Measurements from ENCODE around the gene SVOPL. TPM values are rescaled to one million over a fixed set of nuclear protein-coding genes. Genes with fewer than 3 reads are reported as not detected.

SVOPL gene
- polyA plus RNA-seq, 3 donors: not detected

GRCh38 chr7:138663725-138664710, 37.1 kb downstream of the SVOPL start:
- intact Hi-C loops (cut with micrococcal nuclease): no loop called here
- Histone ChIP-seq H3K27ac (ENCODE audit: low read depth in 1 of 2, low read length in 2 of 2) (no peak overlapping the region), H3K36me3 (replicated peaks in 1 of 2; ENCODE audit: control insufficient read depth in 1 of 2, insufficient read depth in 2 of 2, low read length in 2 of 2) (no peaks in the 10 kb centered on the region), H3K4me2 (replicated peaks; ENCODE audit: extremely low read depth, low read length, poor library complexity, severe bottlenecking) (peak overlapping the region; percentile 96), H4K20me1 (ENCODE audit: insufficient read depth, low read length) (no peaks in the 10 kb centered on the region), H3K9me3 (replicated peaks in 1 of 2; ENCODE audit: control insufficient read depth in 1 of 2, insufficient read depth in 1 of 2, low read length in 2 of 2) (peaks cover 0 to 5% of the 10 kb centered on the region in 2 donors), H3K9ac (ENCODE audit: insufficient read depth, low read length, poor library complexity, severe bottlenecking) (peak overlapping the region; percentile 66), H3K4me1 (ENCODE audit: control insufficient read depth in 1 of 2, insufficient read depth in 2 of 2, low read length in 2 of 2) (peaks cover 4 to 7% of the 10 kb centered on the region in 2 donors), H3K4me3 (replicated peaks in 1 of 3; ENCODE audit: low read depth in 2 of 3, low read length in 3 of 3) (peak overlapping the region; percentile 50 to 80 (median 58)), H2AFZ (ENCODE audit: insufficient read depth, low read depth, low read length, poor library complexity, severe bottlenecking) (peak overlapping the region; percentile 77), H3K27me3 (ENCODE audit: control insufficient read depth in 2 of 2, insufficient read depth in 2 of 2, low read length in 2 of 2) (no peaks in the 10 kb centered on the region), H3K79me2 (ENCODE audit: insufficient read depth, low read length) (no peaks in the 10 kb centered on the region)
- Mint-ChIP-seq H3K9me3 (peaks cover 0 to 7% (median 3%) of the 10 kb centered on the region in 7 donors), H3K36me3 (no peaks in the 10 kb centered on the region), H3K4me1 (peaks cover 15% of the 10 kb centered on the region), H3K4me3 (peak overlapping the region; percentile 81 to 92), H3K27ac (peak overlapping the region in 4 of 7 donors; percentile 11 to 76 (median 46)), H3K27me3 (ENCODE audit: low read depth in 3 of 3) (peaks cover 2 to 26% (median 9%) of the 10 kb centered on the region in 3 donors)
- WGBS (ENCODE audit: insufficient coverage): 28% methylated on average over 59 of the region's 59 CpGs
- peak in 1 of 3 donors; percentile 0 for DNase-seq
- no peak for TF ChIP-seq CTCF (IDR thresholded peaks at IDR 0.05)

GRCh38 chr7:138662991-138663320, 38.2 kb downstream of the SVOPL start:
- Histone ChIP-seq H3K4me2 (replicated peaks; ENCODE audit: extremely low read depth, low read length, poor library complexity, severe bottlenecking) (no peak overlapping the region), H3K79me2 (ENCODE audit: insufficient read depth, low read length) (no peaks in the 10 kb centered on the region), H2AFZ (ENCODE audit: insufficient read depth, low read depth, low read length, poor library complexity, severe bottlenecking) (no peak overlapping the region), H3K36me3 (replicated peaks in 1 of 2; ENCODE audit: control insufficient read depth in 1 of 2, insufficient read depth in 2 of 2, low read length in 2 of 2) (no peaks in the 10 kb centered on the region), H3K9me3 (replicated peaks in 1 of 2; ENCODE audit: control insufficient read depth in 1 of 2, insufficient read depth in 1 of 2, low read length in 2 of 2) (peaks cover 0 to 5% of the 10 kb centered on the region in 2 donors), H4K20me1 (ENCODE audit: insufficient read depth, low read length) (no peaks in the 10 kb centered on the region), H3K4me3 (replicated peaks in 1 of 3; ENCODE audit: low read depth in 2 of 3, low read length in 3 of 3) (no peak overlapping the region), H3K4me1 (ENCODE audit: control insufficient read depth in 1 of 2, insufficient read depth in 2 of 2, low read length in 2 of 2) (peaks cover 4 to 7% of the 10 kb centered on the region in 2 donors), H3K9ac (ENCODE audit: insufficient read depth, low read length, poor library complexity, severe bottlenecking) (no peak overlapping the region), H3K27ac (ENCODE audit: low read depth in 1 of 2, low read length in 2 of 2) (no peak overlapping the region), H3K27me3 (ENCODE audit: control insufficient read depth in 2 of 2, insufficient read depth in 2 of 2, low read length in 2 of 2) (no peaks in the 10 kb centered on the region)
- H3K27ac Mint-ChIP-seq: no peak overlapping the region
- no peak overlapping the region for H3K4me3 Mint-ChIP-seq
- intact Hi-C loops (cut with micrococcal nuclease): no loop called here
- H3K9me3 Mint-ChIP-seq: peaks cover 0 to 5% (median 1%) of the 10 kb centered on the region in 7 donors
- peaks cover 15% of the 10 kb centered on the region for H3K4me1 Mint-ChIP-seq
- peaks cover 2 to 26% (median 9%) of the 10 kb centered on the region in 3 donors for H3K27me3 Mint-ChIP-seq (ENCODE audit: low read depth in 3 of 3)
- no peak for TF ChIP-seq CTCF (IDR thresholded peaks at IDR 0.05)
- WGBS (ENCODE audit: insufficient coverage): 96% methylated on average over 4 of the region's 6 CpGs
- H3K36me3 Mint-ChIP-seq: no peaks in the 10 kb centered on the region
- DNase-seq: no peak

Data from CD14-positive monocyte (primary cell).